IMR-90 (cell line): ENCODE results near the gene GPC5.

Experiments used
- CEBPB ChIP-seq: IDR thresholded peaks from 2 replicates; pipeline ENCODE4 v1.6.1; 2012; ENCODE audit warnings: low read depth, low read length, improper control_type of control experiment
- NFE2L2 ChIP-seq: fragments of 150-350 bp; IDR thresholded peaks from 2 replicates; pipeline ENCODE4 v1.6.1; 2016; ENCODE audit warnings: low read depth, mild to moderate bottlenecking, low read length
- POLR2A ChIP-seq: IDR thresholded peaks from 2 replicates; pipeline ENCODE4 v1.6.1; 2012; ENCODE audit warnings: mild to moderate bottlenecking, low read depth, low read length
- RCOR1 ChIP-seq: IDR thresholded peaks from 2 replicates; pipeline ENCODE4 v1.6.1; 2012; ENCODE audit warnings: mild to moderate bottlenecking, low read length, improper control_type of control experiment; ENCODE audit not compliant: insufficient replicate concordance
- RFX5 ChIP-seq: IDR thresholded peaks from 2 replicates; pipeline ENCODE4 v1.8.0; 2012; ENCODE audit warnings: low read depth, mild to moderate bottlenecking, low read length, moderate library complexity
- TF ChIP-seq, protein P1 (sequence below): conservative IDR thresholded peaks from 2 replicates; pipeline ENCODE4 v1.5.1; 2012; ENCODE audit warnings: mild to moderate bottlenecking, low read depth, low read length, improper control_type of control experiment

DNA sequence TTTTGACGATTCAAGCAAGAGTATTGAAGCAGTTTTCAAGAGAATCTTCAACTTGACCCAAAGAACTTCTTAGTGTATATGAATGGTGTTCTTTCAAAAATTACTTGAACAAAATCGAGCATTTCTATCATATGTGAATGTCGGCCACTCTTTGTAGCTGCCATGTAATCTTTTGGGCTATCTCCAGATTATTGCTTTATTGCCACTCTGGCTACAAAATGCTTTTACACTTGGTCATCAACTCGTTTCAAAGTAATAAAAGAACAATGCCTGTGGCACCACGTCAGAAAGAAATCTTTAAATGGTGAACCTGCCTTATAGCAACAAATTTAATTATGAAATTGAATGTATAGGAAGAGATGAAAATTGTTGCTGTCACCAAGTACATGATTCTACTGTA, 834.5 kb downstream of the GPC5 start:
- TF ChIP-seq, protein P1, sequence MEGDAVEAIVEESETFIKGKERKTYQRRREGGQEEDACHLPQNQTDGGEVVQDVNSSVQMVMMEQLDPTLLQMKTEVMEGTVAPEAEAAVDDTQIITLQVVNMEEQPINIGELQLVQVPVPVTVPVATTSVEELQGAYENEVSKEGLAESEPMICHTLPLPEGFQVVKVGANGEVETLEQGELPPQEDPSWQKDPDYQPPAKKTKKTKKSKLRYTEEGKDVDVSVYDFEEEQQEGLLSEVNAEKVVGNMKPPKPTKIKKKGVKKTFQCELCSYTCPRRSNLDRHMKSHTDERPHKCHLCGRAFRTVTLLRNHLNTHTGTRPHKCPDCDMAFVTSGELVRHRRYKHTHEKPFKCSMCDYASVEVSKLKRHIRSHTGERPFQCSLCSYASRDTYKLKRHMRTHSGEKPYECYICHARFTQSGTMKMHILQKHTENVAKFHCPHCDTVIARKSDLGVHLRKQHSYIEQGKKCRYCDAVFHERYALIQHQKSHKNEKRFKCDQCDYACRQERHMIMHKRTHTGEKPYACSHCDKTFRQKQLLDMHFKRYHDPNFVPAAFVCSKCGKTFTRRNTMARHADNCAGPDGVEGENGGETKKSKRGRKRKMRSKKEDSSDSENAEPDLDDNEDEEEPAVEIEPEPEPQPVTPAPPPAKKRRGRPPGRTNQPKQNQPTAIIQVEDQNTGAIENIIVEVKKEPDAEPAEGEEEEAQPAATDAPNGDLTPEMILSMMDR: no peak
- TF ChIP-seq RCOR1 (no peak), POLR2A (no peak), CEBPB (no peak), RFX5 (no peak), NFE2L2 (no peak)
